Activated B cell treated with CpG ODN at 0.5 μM for 24 hours (primary cell): ENCODE measurements around the gene CA7. TPM values are rescaled to one million over a fixed set of nuclear protein-coding genes. Genes with fewer than 3 reads are reported as not detected.

Source experiments
- ATAC-seq: fragments of 200-7000 bp; cut with Tn5 transposase; one replicate; pipeline ENCODE4 v1.10.0; 2021; ENCODE audit warnings: low read depth, mild to moderate bottlenecking, moderate library complexity
- CTCF ChIA-PET: fragments of 350-600 bp; sonication (Branson Sonifier 250); formaldehyde crosslinking; loops from one replicate; lab custom pipeline; 2021; ENCODE audit warnings: antibody characterized with exemption; lab: Charles Lee
- POLR2A ChIA-PET: fragments of 350-600 bp; sonication (Branson Sonifier 250); formaldehyde crosslinking; loops from one replicate; lab custom pipeline; 2021; ENCODE audit warnings: antibody characterized with exemption; lab: Charles Lee
- DNase-seq: peaks from one replicate; pipeline ENCODE4 v3.0.0; 2022
- H3K27ac Mint-ChIP-seq: one replicate; pipeline ENCODE4 v1.8.0; 2020; ENCODE audit warnings: mixed read lengths
- H3K27me3 Mint-ChIP-seq: one replicate; pipeline ENCODE4 v1.8.0; 2021; ENCODE audit warnings: mixed read lengths
- H3K36me3 Mint-ChIP-seq: one replicate; pipeline ENCODE4 v1.8.0; 2021; ENCODE audit warnings: low read depth, mixed read lengths
- H3K4me1 Mint-ChIP-seq: one replicate; pipeline ENCODE4 v1.8.0; 2021; ENCODE audit warnings: mixed read lengths
- H3K4me3 Mint-ChIP-seq: one replicate; pipeline ENCODE4 v1.8.0; 2020; ENCODE audit warnings: mild to moderate bottlenecking, mixed read lengths
- H3K9me3 Mint-ChIP-seq: one replicate; pipeline ENCODE4 v1.8.0; 2020; ENCODE audit warnings: mixed read lengths
- CTCF ChIP-seq: fragments of 200-600 bp; IDR thresholded peaks from one replicate; pipeline ENCODE4 v1.8.0; 2022; ENCODE audit warnings: antibody characterized with exemption, mild to moderate bottlenecking
- intact Hi-C: fragments of 100-400 bp; cut with micrococcal nuclease; formaldehyde crosslinking; loops from one replicate; pipeline ENCODE4 v1.15.1; 2024
- total RNA-seq: library from RNA; stranded (reverse); gene quantifications from 2 replicates; pipeline ENCODE4 v1.2.3, GENCODE V29; 2022

The CA7 gene
- total RNA-seq, 1 donor from 2014 or later = not detected

- H3K9me3 Mint-ChIP-seq = no peaks in the 10 kb centered on the region
- CTCF ChIA-PET = no interaction called here
- peaks cover under 1% of the 10 kb centered on the region for H3K4me1 Mint-ChIP-seq
- peaks cover 37% of the 10 kb centered on the region for H3K36me3 Mint-ChIP-seq
- POLR2A ChIA-PET = no interaction called here
- intact Hi-C loops = no loop called here
- H3K4me3 Mint-ChIP-seq = no peak overlapping the region
- no peaks in the 10 kb centered on the region for H3K27me3 Mint-ChIP-seq
- H3K27ac Mint-ChIP-seq = no peak overlapping the region
- no peak for TF ChIP-seq CTCF
- DNase-seq (no peak), ATAC-seq (no peak)
Observed at GRCh38 chr16:66886914-66887313, 42.7 kb downstream of the CA7 start.

DNA sequence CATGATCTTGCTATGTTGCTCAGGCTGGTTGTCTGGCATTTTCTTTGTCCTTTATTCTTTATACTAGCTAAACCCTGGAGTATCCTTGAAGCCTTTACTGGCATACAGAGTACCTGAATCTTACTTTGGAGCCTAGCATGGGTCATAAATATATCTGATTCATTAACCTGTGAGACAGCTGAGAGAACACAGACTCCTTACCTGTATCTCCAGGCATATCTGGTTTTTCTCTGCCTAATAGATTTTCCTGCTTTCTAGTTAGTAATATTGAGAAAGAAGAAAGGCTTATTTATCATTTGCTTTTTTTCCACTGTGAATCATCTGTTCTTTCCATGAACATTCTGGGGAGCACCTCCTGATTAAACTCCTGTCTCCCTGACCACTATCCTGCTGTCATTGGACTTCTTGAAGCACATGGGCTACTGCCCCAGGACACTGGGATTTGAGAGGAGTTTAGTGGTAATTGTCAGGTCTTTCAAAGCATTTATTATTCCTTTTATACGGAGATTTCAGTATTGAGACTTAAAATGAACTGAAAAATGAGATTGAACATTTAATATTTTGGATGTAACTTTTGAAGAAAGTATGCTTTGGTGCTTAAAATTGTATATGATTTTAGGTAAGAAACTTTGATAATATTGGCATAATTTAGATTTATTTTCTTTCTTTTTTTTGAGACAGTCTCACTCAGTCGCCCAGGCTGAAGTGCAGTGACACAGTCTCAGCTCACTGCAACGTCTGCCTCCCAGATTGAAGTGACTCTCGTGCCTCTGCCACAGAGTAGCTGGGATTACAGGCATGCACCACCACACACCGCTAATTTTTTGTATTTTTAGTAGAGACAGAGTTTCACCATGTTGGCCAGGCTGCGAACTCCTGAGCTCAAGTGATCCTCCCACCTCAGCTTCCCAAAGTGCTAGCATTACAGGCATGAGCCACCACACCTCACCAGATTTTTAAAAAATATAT is 44.7 kb downstream of the CA7 start:
- no peak overlapping the region for H3K27ac Mint-ChIP-seq
- H3K9me3 Mint-ChIP-seq = no peaks in the 10 kb centered on the region
- ATAC-seq (no peak), DNase-seq (no peak)
- TF ChIP-seq CTCF = no peak
- CTCF ChIA-PET = interaction anchor here (1.0 kb wide), 1 partner anchor 21 kb away, joined by 3 read pairs; no protein-coding TSS in a partner anchor
- H3K27me3 Mint-ChIP-seq = no peaks in the 10 kb centered on the region
- H3K36me3 Mint-ChIP-seq = peaks cover 37% of the 10 kb centered on the region
- no peak overlapping the region for H3K4me3 Mint-ChIP-seq
- intact Hi-C loops = no loop called here
- H3K4me1 Mint-ChIP-seq = no peaks in the 10 kb centered on the region
- POLR2A ChIA-PET = no interaction called here

- ChIA-PET POLR2A (interaction anchor here (0.7 kb wide), 1 partner anchor 451 kb away, joined by 5 read pairs; no protein-coding TSS in a partner anchor), CTCF (interaction anchor here (1.0 kb wide), 1 partner anchor 22 kb away, joined by 3 read pairs; no protein-coding TSS in a partner anchor)
- Mint-ChIP-seq H3K9me3 (no peaks in the 10 kb centered on the region), H3K27ac (no peak overlapping the region), H3K4me3 (no peak overlapping the region), H3K4me1 (no peaks in the 10 kb centered on the region), H3K36me3 (peaks cover 32% of the 10 kb centered on the region), H3K27me3 (no peaks in the 10 kb centered on the region)
- intact Hi-C loops = no loop called here
- no peak for TF ChIP-seq CTCF
- DNase-seq = no peak
- no peak for ATAC-seq
Observed at GRCh38 chr16:66889622-66890021, 45.4 kb downstream of the CA7 start.

DNA sequence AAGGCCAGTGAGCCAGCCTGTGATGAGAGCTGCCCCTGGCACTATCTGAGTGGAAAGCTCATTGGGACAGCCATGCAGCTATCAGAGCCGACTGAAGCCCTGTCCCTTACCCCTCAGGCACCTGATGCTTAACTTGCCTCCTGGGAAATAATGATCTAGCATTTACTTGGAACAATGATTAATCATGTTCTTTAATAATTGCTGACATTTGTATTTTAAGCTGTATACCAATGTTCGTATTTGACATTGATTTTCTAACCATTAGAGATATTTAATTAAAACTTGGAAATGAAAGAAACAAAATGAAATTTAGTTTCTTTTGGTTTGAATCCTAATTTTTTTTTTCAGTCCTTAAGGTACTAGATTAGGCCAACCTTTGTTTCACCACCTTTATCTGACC is 46.6 kb downstream of the CA7 start:
- ATAC-seq = no peak
- no peaks in the 10 kb centered on the region for H3K9me3 Mint-ChIP-seq
- no peak for DNase-seq
- no peak for TF ChIP-seq CTCF
- H3K27ac Mint-ChIP-seq = no peak overlapping the region
- POLR2A ChIA-PET = interaction anchor here (0.5 kb wide), 1 partner anchor 353 kb away, joined by 4 read pairs; no protein-coding TSS in a partner anchor
- no peak overlapping the region for H3K4me3 Mint-ChIP-seq
- H3K27me3 Mint-ChIP-seq = no peaks in the 10 kb centered on the region
- CTCF ChIA-PET = interaction anchor here (0.9 kb wide), 1 partner anchor 23 kb away, joined by 3 read pairs; no protein-coding TSS in a partner anchor
- intact Hi-C loops = no loop called here
- H3K36me3 Mint-ChIP-seq = peaks cover 20% of the 10 kb centered on the region
- peaks cover 2% of the 10 kb centered on the region for H3K4me1 Mint-ChIP-seq

DNA sequence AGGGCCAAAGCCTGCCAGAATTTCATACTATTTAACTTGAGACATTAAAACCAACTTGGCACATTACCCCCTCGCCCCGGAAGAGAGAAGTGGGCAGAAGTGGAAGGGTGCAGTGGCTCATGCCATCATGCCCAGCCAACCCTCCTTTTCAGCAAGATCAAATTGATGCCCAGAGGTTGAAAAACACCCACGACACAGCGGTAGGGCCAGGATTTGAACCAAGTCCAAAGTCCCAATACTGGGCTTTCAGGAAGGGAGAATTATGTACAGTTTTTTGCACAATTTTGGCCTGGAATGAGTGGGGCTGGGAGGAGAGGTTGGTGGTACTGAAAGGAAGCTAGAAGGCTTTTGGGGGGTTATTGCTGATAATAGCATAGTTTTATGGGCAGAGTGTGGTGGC is 47.1 kb downstream of the CA7 start:
- DNase-seq (no peak), ATAC-seq (no peak)
- Mint-ChIP-seq H3K27ac (no peak overlapping the region), H3K27me3 (no peaks in the 10 kb centered on the region), H3K4me3 (no peak overlapping the region), H3K4me1 (peaks cover 2% of the 10 kb centered on the region), H3K36me3 (peaks cover 16% of the 10 kb centered on the region), H3K9me3 (no peaks in the 10 kb centered on the region)
- ChIA-PET CTCF (interaction anchor here (0.9 kb wide), 1 partner anchor 24 kb away, joined by 3 read pairs; no protein-coding TSS in a partner anchor), POLR2A (no interaction called here)
- no peak for TF ChIP-seq CTCF
- intact Hi-C loops = no loop called here
